Liver (tissue), 9 donors: ENCODE data around the gene HOXD12. TPM values are rescaled to one million over a fixed set of nuclear protein-coding genes. Genes with fewer than 3 reads are reported as not detected.

Experiments used
- DNase-seq: peaks from one replicate; pipeline ENCODE4 v3.0.0-alpha.2; 2017; ENCODE audit warnings: low spot score
- H3K27ac ChIP-seq, 2 donors: one replicate each; pipeline ENCODE4 v1.7.0; 2013; ENCODE audit warnings: inconsistent platforms in 2 of 2, low read length in 2 of 2, control low read depth in 1 of 2, low read depth in 1 of 2, mild to moderate bottlenecking in 1 of 2
- H3K27me3 ChIP-seq, 4 donors: one replicate each; pipeline versions ENCODE4 v1.6.1 to v1.7.0; 2013; ENCODE audit warnings: low read length in 3 of 4, inconsistent platforms in 1 of 4, mild to moderate bottlenecking in 1 of 4, moderate library complexity in 1 of 4; ENCODE audit not compliant: control insufficient read depth in 4 of 4, insufficient read depth in 4 of 4
- H3K36me3 ChIP-seq, 4 donors: one replicate each; pipeline versions ENCODE4 v1.6.1 to v1.7.0; 2013; ENCODE audit warnings: low read length in 3 of 4, mild to moderate bottlenecking in 3 of 4, low read depth in 1 of 4, moderate library complexity in 1 of 4; ENCODE audit not compliant: control insufficient read depth in 4 of 4, insufficient read depth in 3 of 4
- H3K4me1 ChIP-seq, 4 donors: one replicate each; pipeline versions ENCODE4 v1.6.1 to v1.7.0; 2013; ENCODE audit warnings: low read length in 3 of 4, mild to moderate bottlenecking in 3 of 4, moderate library complexity in 1 of 4; ENCODE audit not compliant: control insufficient read depth in 4 of 4, insufficient read depth in 4 of 4
- H3K4me3 ChIP-seq, 3 donors: one replicate each; pipeline versions ENCODE4 v1.6.1 to v1.7.0; 2013; ENCODE audit warnings: low read length in 3 of 3, control low read depth in 1 of 3, low read depth in 1 of 3, mild to moderate bottlenecking in 1 of 3
- H3K9ac ChIP-seq, 2 donors: one replicate each; pipeline ENCODE4 v1.7.0; 2013; ENCODE audit warnings: low read length in 2 of 2, mild to moderate bottlenecking in 2 of 2, moderate library complexity in 2 of 2, control low read depth in 1 of 2, low read depth in 1 of 2
- H3K9me3 ChIP-seq, 4 donors: one replicate each; pipeline versions ENCODE4 v1.6.1 to v1.7.0; 2013; ENCODE audit warnings: low read length in 3 of 4; ENCODE audit not compliant: control insufficient read depth in 4 of 4
- FOXA1 ChIP-seq: IDR thresholded peaks from 2 replicates; pipeline ENCODE4 v1.6.1; 2016; ENCODE audit warnings: antibody characterized with exemption
- HNF4A ChIP-seq, 2 donors: conservative IDR thresholded peaks; 2 replicates each; pipeline ENCODE4 v1.6.1; 2016; ENCODE audit warnings: antibody characterized with exemption in 2 of 2, mild to moderate bottlenecking in 2 of 2
- JUND ChIP-seq, 2 donors: IDR thresholded peaks; 2 replicates each; pipeline ENCODE4 v1.6.1; 2016; ENCODE audit warnings: antibody characterized with exemption in 2 of 2
- NR2F2 ChIP-seq: IDR thresholded peaks from 2 replicates; pipeline ENCODE4 v1.6.1; 2016; ENCODE audit warnings: antibody characterized with exemption
- REST ChIP-seq: IDR thresholded peaks from 2 replicates; pipeline ENCODE4 v1.6.1; 2016; ENCODE audit warnings: antibody characterized with exemption, mild to moderate bottlenecking
- RXRA ChIP-seq, 2 donors: IDR thresholded peaks; 2 replicates each; pipeline ENCODE4 v1.6.1; 2017 to 2018; ENCODE audit warnings: antibody characterized with exemption in 2 of 2, mild to moderate bottlenecking in 1 of 2
- SP1 ChIP-seq: IDR thresholded peaks from 2 replicates; pipeline ENCODE4 v1.6.1; 2018; ENCODE audit warnings: antibody characterized with exemption, mild to moderate bottlenecking
- YY1 ChIP-seq: IDR thresholded peaks from 2 replicates; pipeline ENCODE4 v1.6.1; 2016; ENCODE audit warnings: antibody characterized with exemption, mild to moderate bottlenecking
- WGBS: extraction: QIAGEN DNeasy Blood & Tissue Kit; methylation state at CpG from one replicate; pipeline ENCODE4 v1.1.7; 2013; 5-methylcytosine and 5-hydroxymethylcytosine counted together
- polyA plus RNA-seq, 2 donors: library from polyadenylated mRNA; stranded (reverse) in 1 of 2; unstranded in 1 of 2; fragments of 200-250 nt in 1 of 2; fragments of >200 nt in 1 of 2; fragmentation: Nextera tagmentation in 1 of 2; extraction: Ambion mirVana in 1 of 2; gene quantifications; one replicate each; pipeline versions ENCODE4 v1.2.1 to v1.2.3, GENCODE V29; 2013 to 2015
- total RNA-seq, 2 donors: library from RNA; depleted of rRNA; stranded (reverse); fragments of >200 nt; gene quantifications; one replicate each; pipeline ENCODE4 v1.2.3, GENCODE V29; 2014
- TF ChIP-seq, protein P1 (sequence below): fragments of 150-350 bp; IDR thresholded peaks from 2 replicates; pipeline ENCODE4 v1.5.1; 2017; ENCODE audit warnings: improper control_type of control experiment, low read depth, low read length; ENCODE audit not compliant: missing input control
- donor health status: healthy.
- donor health status: healthy.
- donor health status: healthy.
- donor health status: healthy.
- donor health status: healthy.

HOXD12 gene
- total and polyA plus RNA-seq, 4 donors = not detected

DNA sequence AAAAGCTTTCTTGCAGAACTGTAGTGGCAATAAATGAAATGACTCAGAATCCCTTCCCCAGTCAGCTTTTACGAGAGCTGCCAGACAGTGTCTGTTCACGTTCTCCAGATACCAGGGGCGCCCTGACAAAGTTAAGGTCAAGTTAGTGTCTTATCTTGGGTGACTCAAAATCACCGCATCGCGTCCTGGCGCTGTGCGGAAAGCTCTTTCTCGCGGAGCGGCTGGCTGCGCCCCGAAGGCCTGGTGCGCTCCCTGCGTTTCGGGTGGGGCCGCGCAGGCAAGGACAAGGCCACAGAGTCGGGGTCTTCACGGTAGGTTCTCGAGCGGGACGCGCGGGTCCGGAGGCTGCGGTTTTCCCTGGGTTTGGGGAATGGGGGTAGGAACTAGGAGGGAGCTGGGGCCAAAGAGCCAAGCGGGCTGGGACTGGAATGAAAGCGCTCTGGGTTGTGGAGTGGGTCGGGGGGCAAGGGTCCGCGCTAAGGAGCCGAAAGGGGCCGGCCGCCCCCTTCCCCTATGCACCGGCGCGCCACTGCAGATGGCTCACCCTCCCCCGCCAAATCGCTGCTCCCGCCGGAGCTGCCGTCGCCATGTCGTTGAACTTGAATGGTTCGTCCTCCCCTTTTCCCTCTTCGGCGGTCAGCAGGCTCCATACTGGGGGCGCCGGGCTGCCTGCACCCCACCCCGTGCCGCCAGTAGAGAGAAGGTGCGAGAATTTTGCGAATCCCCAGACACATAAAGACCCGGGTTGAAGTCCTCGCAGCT lies 4.9 kb downstream of the HOXD12 start:
- WGBS = 5% methylated on average over 56 of the region's 56 CpGs
- Histone ChIP-seq H3K27ac (no peak overlapping the region), H3K36me3 (no peaks in the 10 kb centered on the region), H3K9ac (no peak overlapping the region), H3K4me1 (peaks cover 0 to 21% (median 4%) of the 10 kb centered on the region in 4 donors), H3K4me3 (no peak overlapping the region), H3K9me3 (no peaks in the 10 kb centered on the region), H3K27me3 (peaks cover 25 to 66% (median 36%) of the 10 kb centered on the region in 4 donors)
- no peak for DNase-seq
- no peak for TF ChIP-seq RXRA (IDR thresholded peaks at IDR 0.05)

DNA sequence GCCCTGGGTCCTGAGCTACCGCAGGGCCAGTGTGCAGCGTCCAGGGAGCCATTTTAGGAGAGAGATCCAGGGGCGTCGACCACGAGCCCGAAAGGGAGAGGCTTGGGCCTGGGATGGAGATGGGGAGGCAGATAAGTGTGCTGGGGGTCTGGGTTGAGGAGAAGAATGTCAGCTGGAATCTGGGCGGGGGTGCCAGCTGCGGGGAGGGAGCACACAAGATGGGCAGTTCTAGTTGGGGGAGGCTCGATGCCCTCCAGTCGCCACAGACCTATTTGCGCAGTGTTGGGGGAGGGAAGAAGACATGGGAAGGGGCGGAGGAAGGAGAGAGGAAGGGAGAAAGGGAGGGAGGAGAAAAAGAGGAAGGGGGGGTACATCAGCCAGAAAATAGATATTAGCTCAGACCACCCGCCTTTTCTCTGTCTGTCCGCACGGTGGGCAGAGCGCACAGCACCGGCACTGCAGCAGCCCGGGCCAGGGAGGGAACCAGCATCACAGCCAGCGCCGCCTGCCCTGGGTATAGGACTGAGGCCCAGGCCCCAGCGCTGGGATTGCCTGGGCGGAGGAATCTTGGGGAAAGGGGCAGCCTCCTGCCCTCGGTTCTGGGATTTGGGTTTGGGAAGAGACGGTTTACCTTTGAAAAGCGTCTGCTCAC lies 5.6 kb downstream of the HOXD12 start:
- Histone ChIP-seq H3K9ac (no peak overlapping the region), H3K9me3 (no peaks in the 10 kb centered on the region), H3K4me1 (peaks cover 0 to 21% (median 4%) of the 10 kb centered on the region in 4 donors), H3K36me3 (no peaks in the 10 kb centered on the region), H3K4me3 (no peak overlapping the region), H3K27ac (no peak overlapping the region), H3K27me3 (peaks cover 25 to 65% (median 36%) of the 10 kb centered on the region in 4 donors)
- TF ChIP-seq HNF4A (conservative IDR thresholded peaks at IDR 0.05) (no peak), FOXA1 (no peak), RXRA (IDR thresholded peaks at IDR 0.05) (no peak), JUND (IDR thresholded peaks at IDR 0.05) (no peak), YY1 (no peak)
- DNase-seq = no peak
- 10% methylated on average over 25 of the region's 25 CpGs for WGBS

- WGBS = 10% methylated on average over 25 of the region's 25 CpGs
- DNase-seq = no peak
- Histone ChIP-seq H3K4me1 (peaks cover 0 to 21% (median 4%) of the 10 kb centered on the region in 4 donors), H3K4me3 (no peak overlapping the region), H3K9ac (no peak overlapping the region), H3K27me3 (peaks cover 23 to 58% (median 35%) of the 10 kb centered on the region in 4 donors), H3K27ac (no peak overlapping the region), H3K9me3 (no peaks in the 10 kb centered on the region), H3K36me3 (no peaks in the 10 kb centered on the region)
- TF ChIP-seq, protein P1, sequence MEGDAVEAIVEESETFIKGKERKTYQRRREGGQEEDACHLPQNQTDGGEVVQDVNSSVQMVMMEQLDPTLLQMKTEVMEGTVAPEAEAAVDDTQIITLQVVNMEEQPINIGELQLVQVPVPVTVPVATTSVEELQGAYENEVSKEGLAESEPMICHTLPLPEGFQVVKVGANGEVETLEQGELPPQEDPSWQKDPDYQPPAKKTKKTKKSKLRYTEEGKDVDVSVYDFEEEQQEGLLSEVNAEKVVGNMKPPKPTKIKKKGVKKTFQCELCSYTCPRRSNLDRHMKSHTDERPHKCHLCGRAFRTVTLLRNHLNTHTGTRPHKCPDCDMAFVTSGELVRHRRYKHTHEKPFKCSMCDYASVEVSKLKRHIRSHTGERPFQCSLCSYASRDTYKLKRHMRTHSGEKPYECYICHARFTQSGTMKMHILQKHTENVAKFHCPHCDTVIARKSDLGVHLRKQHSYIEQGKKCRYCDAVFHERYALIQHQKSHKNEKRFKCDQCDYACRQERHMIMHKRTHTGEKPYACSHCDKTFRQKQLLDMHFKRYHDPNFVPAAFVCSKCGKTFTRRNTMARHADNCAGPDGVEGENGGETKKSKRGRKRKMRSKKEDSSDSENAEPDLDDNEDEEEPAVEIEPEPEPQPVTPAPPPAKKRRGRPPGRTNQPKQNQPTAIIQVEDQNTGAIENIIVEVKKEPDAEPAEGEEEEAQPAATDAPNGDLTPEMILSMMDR = no peak
- TF ChIP-seq JUND (IDR thresholded peaks at IDR 0.05) (no peak), YY1 (no peak), NR2F2 (no peak), SP1 (no peak), REST (no peak)
Measured at GRCh38 chr2:176105730-176106580, 6.4 kb downstream of the HOXD12 start.
